Measurements from ENCODE around the gene KCNIP4. TPM values are rescaled to one million over a fixed set of nuclear protein-coding genes. Genes with fewer than 3 reads are reported as not detected.
"Not testable (repeated sequence)": the region's sequence is repeated elsewhere in the genome, so short reads cannot be mapped to it uniquely, and the experiment has no call there.

KCNIP4 gene
- total RNA-seq, 1 donor from 2014 or later: not detected

- ChIA-PET CTCF (no interaction called here), POLR2A (no interaction called here)
- Mint-ChIP-seq H3K9me3 (no peaks in the 10 kb centered on the region), H3K4me1 (no peaks in the 10 kb centered on the region), H3K27ac (no peak overlapping the region), H3K36me3 (ENCODE audit: low read depth) (no peaks in the 10 kb centered on the region), H3K4me3 (no peak overlapping the region), H3K27me3 (no peaks in the 10 kb centered on the region)
- DNase-seq: no peak
- no peak for ATAC-seq (ENCODE audit: low read depth)
- TF ChIP-seq CTCF (IDR thresholded peaks at IDR 0.05): no peak
- intact Hi-C loops (cut with micrococcal nuclease): no loop called here
Measured at GRCh38 chr4:20809812-20810211, 1138.8 kb downstream of the KCNIP4 start.

GRCh38 chr4:20805716-20806115 lies 1142.9 kb downstream of the KCNIP4 start:
- Mint-ChIP-seq H3K36me3 (ENCODE audit: low read depth) (no peaks in the 10 kb centered on the region), H3K9me3 (peaks cover 2% of the 10 kb centered on the region), H3K27me3 (no peaks in the 10 kb centered on the region), H3K4me3 (no peak overlapping the region), H3K27ac (no peak overlapping the region), H3K4me1 (no peaks in the 10 kb centered on the region)
- ChIA-PET CTCF (no interaction called here), POLR2A (no interaction called here)
- no peak for ATAC-seq (ENCODE audit: low read depth)
- intact Hi-C loops (cut with micrococcal nuclease): no loop called here
- DNase-seq: no peak
- no peak for TF ChIP-seq CTCF (IDR thresholded peaks at IDR 0.05)

- Mint-ChIP-seq H3K9me3 (peaks cover 4% of the 10 kb centered on the region), H3K27me3 (peaks cover 3% of the 10 kb centered on the region), H3K27ac (no peak overlapping the region), H3K36me3 (ENCODE audit: low read depth) (no peaks in the 10 kb centered on the region), H3K4me3 (no peak overlapping the region), H3K4me1 (no peaks in the 10 kb centered on the region)
- no peak for TF ChIP-seq CTCF (IDR thresholded peaks at IDR 0.05)
- ChIA-PET POLR2A (no interaction called here), CTCF (no interaction called here)
- intact Hi-C loops (cut with micrococcal nuclease): no loop called here
- no peak for ATAC-seq (ENCODE audit: low read depth)
- no peak for DNase-seq
Measured at GRCh38 chr4:20787940-20788665, 1160.5 kb downstream of the KCNIP4 start.

GRCh38 chr4:20783134-20783533 lies 1165.4 kb downstream of the KCNIP4 start:
- H3K9me3 Mint-ChIP-seq: peaks cover 15% of the 10 kb centered on the region
- ATAC-seq (ENCODE audit: low read depth); POLR2A ChIA-PET; H3K27ac Mint-ChIP-seq; H3K4me1 Mint-ChIP-seq; CTCF ChIA-PET; H3K27me3 Mint-ChIP-seq; DNase-seq; H3K36me3 Mint-ChIP-seq (ENCODE audit: low read depth); intact Hi-C loops (cut with micrococcal nuclease); H3K4me3 Mint-ChIP-seq: not testable (repeated sequence)

- CTCF ChIA-PET: no interaction called here
- Mint-ChIP-seq H3K27ac (no peak overlapping the region), H3K27me3 (no peaks in the 10 kb centered on the region), H3K36me3 (ENCODE audit: low read depth) (no peaks in the 10 kb centered on the region), H3K4me3 (no peak overlapping the region), H3K4me1 (no peaks in the 10 kb centered on the region), H3K9me3 (peaks cover 15% of the 10 kb centered on the region)
- ATAC-seq (ENCODE audit: low read depth) (no peak), DNase-seq (no peak)
- intact Hi-C loops (cut with micrococcal nuclease): no loop called here
- no peak for TF ChIP-seq CTCF (IDR thresholded peaks at IDR 0.05)
- POLR2A ChIA-PET: no interaction called here
Measured at GRCh38 chr4:20778896-20779295, 1169.7 kb downstream of the KCNIP4 start.
